Measurements from ENCODE around the gene RANBP17.
A peak's percentile ranks its signal among the peaks of the same experiment; 100 is the strongest.
"Not testable (repeated sequence)": the region's sequence is repeated elsewhere in the genome, so short reads cannot be mapped to it uniquely, and the experiment has no call there.

Gene RANBP17
- long read RNA-seq, donor 1 = 0 reads
- long read RNA-seq, donor 2, full-length matches to known transcripts = 1 of 1 reads
- long read RNA-seq, donor 2, partial matches to known transcripts = 0 of 1 reads
- long read RNA-seq, donor 2, other reads (novel, unspliced or antisense) = 0 of 1 reads
- long read RNA-seq, donor 3 = 0 reads
- long read RNA-seq, donor 4 = 0 reads
- long read RNA-seq, donor 5 = 0 reads
- long read RNA-seq, donor 6 = 0 reads
- long read RNA-seq, donor 7 = 0 reads
- long read RNA-seq, donor 8, partial matches to known transcripts = 0 of 1 reads
- long read RNA-seq, donor 8, other reads (novel, unspliced or antisense) = 0 of 1 reads

GRCh38 chr5:170861917-170862766 is at the start of gene RANBP17:
Gene RANBP17, plus strand, starts transcription at chr5:170862018.
- DNase-seq = peak; percentile 88

GRCh38 chr5:170813231-170813630 is 48.6 kb upstream of the RANBP17 start:
- no peak for DNase-seq

GRCh38 chr5:170817195-170817594 is 44.6 kb upstream of the RANBP17 start:
- DNase-seq = no peak

GRCh38 chr5:170818232-170818631 is 43.6 kb upstream of the RANBP17 start:
- DNase-seq = no peak

GRCh38 chr5:170819824-170820223 is 42.0 kb upstream of the RANBP17 start:
- DNase-seq = no peak

- no peak for DNase-seq
Observed at GRCh38 chr5:170821257-170821800, 40.5 kb upstream of the RANBP17 start.

- no peak for DNase-seq
Observed at GRCh38 chr5:170826117-170826516, 35.7 kb upstream of the RANBP17 start.

- no peak for DNase-seq
Observed at GRCh38 chr5:170832241-170832640, 29.6 kb upstream of the RANBP17 start.

- not testable (repeated sequence) for DNase-seq
Observed at GRCh38 chr5:170833981-170834380, 27.8 kb upstream of the RANBP17 start.

GRCh38 chr5:170836226-170836625 is 25.6 kb upstream of the RANBP17 start:
- DNase-seq = no peak

GRCh38 chr5:170843870-170844269 is 17.9 kb upstream of the RANBP17 start:
- no peak for DNase-seq

GRCh38 chr5:170844651-170845050 is 17.2 kb upstream of the RANBP17 start:
- no peak for DNase-seq

GRCh38 chr5:170846416-170846815 is 15.4 kb upstream of the RANBP17 start:
- no peak for DNase-seq

- no peak for DNase-seq
Observed at GRCh38 chr5:170846846-170847245, 15.0 kb upstream of the RANBP17 start.

GRCh38 chr5:170848033-170848432 is 13.8 kb upstream of the RANBP17 start:
- no peak for DNase-seq

- no peak for DNase-seq
Observed at GRCh38 chr5:170849374-170849773, 12.4 kb upstream of the RANBP17 start.

GRCh38 chr5:170854566-170854965 is 7.3 kb upstream of the RANBP17 start:
- no peak for DNase-seq

- DNase-seq = no peak
Observed at GRCh38 chr5:170857066-170857465, 4.8 kb upstream of the RANBP17 start.

- DNase-seq = no peak
Observed at GRCh38 chr5:170860415-170860814, 1.4 kb upstream of the RANBP17 start.

GRCh38 chr5:170860818-170861666 is 776 bp upstream of the RANBP17 start:
- DNase-seq = peak; percentile 16

GRCh38 chr5:170861667-170861916 is 226 bp upstream of the RANBP17 start:
- no peak for DNase-seq

- DNase-seq = no peak
Observed at GRCh38 chr5:170863646-170864045, 1.8 kb downstream of the RANBP17 start.

- no peak for DNase-seq
Observed at GRCh38 chr5:170865622-170866021, 3.8 kb downstream of the RANBP17 start.
